HG02938 (cell line): ENCODE measurements around the gene TCP10L.

ENCODE experiments used
- ATAC-seq: cut with Tn5 transposase; IDR thresholded peaks from one replicate; pipeline ENCODE4 v1.9.1; 2021; ENCODE audit warnings: mild to moderate bottlenecking, moderate library complexity; ENCODE audit not compliant: unreplicated experiment

Gene TCP10L

GRCh38 chr21:32525282-32525681, 60.0 kb downstream of the TCP10L start:
- no peak for ATAC-seq

GRCh38 chr21:32523988-32524719, 61.2 kb downstream of the TCP10L start:
- ATAC-seq: no peak
